GM23338 (cell line): ENCODE data around the gene DET1. TPM values are rescaled to one million over a fixed set of nuclear protein-coding genes. Genes with fewer than 3 reads are reported as not detected.

Experiments used
- ATAC-seq: fragments of 200-7000 bp; cut with Tn5 transposase; 3 replicates; pipeline ENCODE4 v1.9.1; 2020
- DNase-seq: peaks from one replicate; pipeline ENCODE4 v3.0.0-alpha.2; 2015; ENCODE audit warnings: low spot score
- H2AFZ ChIP-seq: fragments of 200-600 bp; sonication (generic); 2 replicates; pipeline ENCODE4 v1.8.0; 2016; ENCODE audit warnings: antibody characterized with exemption, mild to moderate bottlenecking, moderate library complexity
- H3F3A ChIP-seq: fragments of 200-600 bp; sonication (generic); replicated peaks from 2 replicates; pipeline ENCODE4 v1.8.0; 2017; ENCODE audit warnings: antibody characterized with exemption, mixed run types, low read depth
- H3K27ac ChIP-seq: fragments of 200-600 bp; sonication (generic); 2 replicates; pipeline ENCODE4 v1.6.1; 2016; ENCODE audit warnings: low read depth
- H3K27me3 ChIP-seq: fragments of 200-600 bp; sonication (generic); 2 replicates; pipeline ENCODE4 v1.8.0; 2016; ENCODE audit warnings: mild to moderate bottlenecking, mixed run types, moderate library complexity; ENCODE audit not compliant: insufficient read depth
- H3K36me3 ChIP-seq: fragments of 200-600 bp; sonication (generic); 2 replicates; pipeline ENCODE4 v1.8.0; 2016; ENCODE audit warnings: mild to moderate bottlenecking; ENCODE audit not compliant: insufficient read depth
- H3K4me1 ChIP-seq: fragments of 200-600 bp; sonication (generic); 2 replicates; pipeline ENCODE4 v1.8.0; 2016; ENCODE audit warnings: mild to moderate bottlenecking, moderate library complexity; ENCODE audit not compliant: insufficient read depth
- H3K4me2 ChIP-seq: fragments of 200-600 bp; sonication (generic); 2 replicates; pipeline ENCODE4 v1.7.1; 2017; ENCODE audit warnings: mixed run types
- H3K4me3 ChIP-seq: fragments of 200-600 bp; sonication (generic); 2 replicates; pipeline ENCODE4 v1.6.1; 2016; ENCODE audit warnings: mixed run types
- H3K79me2 ChIP-seq: fragments of 200-600 bp; sonication (generic); replicated peaks from 2 replicates; pipeline ENCODE4 v1.8.0; 2017; ENCODE audit warnings: mild to moderate bottlenecking; ENCODE audit not compliant: insufficient read depth
- H3K9me2 ChIP-seq: fragments of 200-600 bp; sonication (generic); 2 replicates; pipeline ENCODE4 v1.8.0; 2017; ENCODE audit not compliant: insufficient read depth
- H4K20me1 ChIP-seq: fragments of 200-600 bp; sonication (generic); replicated peaks from 2 replicates; pipeline ENCODE4 v1.8.0; 2017; ENCODE audit warnings: mild to moderate bottlenecking; ENCODE audit not compliant: insufficient read depth
- H3K27ac Mint-ChIP-seq: 2 replicates; pipeline ENCODE4 v1.8.0; 2020; ENCODE audit warnings: inconsistent platforms, mild to moderate bottlenecking, moderate library complexity, mixed read lengths
- H3K27me3 Mint-ChIP-seq: 3 replicates; pipeline ENCODE4 v1.8.0; 2022; ENCODE audit warnings: low read depth, mild to moderate bottlenecking, moderate library complexity, mixed read lengths, inconsistent platforms; ENCODE audit not compliant: insufficient read depth, poor library complexity
- H3K36me3 Mint-ChIP-seq: 3 replicates; pipeline ENCODE4 v1.8.0; 2021; ENCODE audit warnings: low read depth, mild to moderate bottlenecking, inconsistent platforms, moderate library complexity, mixed read lengths
- H3K4me1 Mint-ChIP-seq: 3 replicates; pipeline ENCODE4 v1.8.0; 2020; ENCODE audit warnings: mild to moderate bottlenecking, inconsistent platforms, mixed read lengths
- H3K4me3 Mint-ChIP-seq: 3 replicates; pipeline ENCODE4 v1.8.0; 2021; ENCODE audit warnings: moderate library complexity, mild to moderate bottlenecking, inconsistent platforms, mixed read lengths
- H3K9me3 Mint-ChIP-seq: 3 replicates; pipeline ENCODE4 v1.8.0; 2020; ENCODE audit warnings: moderate library complexity, mild to moderate bottlenecking, inconsistent platforms, mixed read lengths
- REST ChIP-seq: IDR thresholded peaks from one replicate; pipeline ENCODE4 v1.6.1; 2018; ENCODE audit warnings: antibody characterized with exemption; ENCODE audit not compliant: unreplicated experiment
- ZNF114 ChIP-seq: fragments of 250-450 bp; sonication (Bioruptor Pico); IDR thresholded peaks from 2 replicates; pipeline ENCODE4 v1.5.0; 2020; ENCODE audit warnings: mild to moderate bottlenecking, moderate library complexity
- ZNF462 ChIP-seq: fragments of 250-450 bp; sonication (Bioruptor Pico); IDR thresholded peaks from 2 replicates; pipeline ENCODE4 v1.5.0; 2020; ENCODE audit warnings: mild to moderate bottlenecking, moderate library complexity
- polyA plus RNA-seq: library from polyadenylated mRNA; unstranded; fragments of >200 nt; fragmentation: Nextera tagmentation; extraction: Ambion mirVana; gene quantifications from 2 replicates; pipeline ENCODE4 v1.2.1, GENCODE V29; 2016
- total RNA-seq: library from RNA; depleted of rRNA; stranded (reverse); fragments of >200 nt; shearing (Covaris generic); gene quantifications from 2 replicates; pipeline ENCODE4 v1.2.3, GENCODE V29; 2014

The DET1 gene
- total and polyA plus RNA-seq, 2 experiments from 2014 or later: 4.2 to 8.6 TPM

- no peak for TF ChIP-seq ZNF462 (CRISPR knock-in tag)
- no peak for TF ChIP-seq REST
- TF ChIP-seq ZNF114: no peak
Observed at GRCh38 chr15:88533376-88533775, 13.1 kb downstream of the DET1 start (continued).

GRCh38 chr15:88529021-88529630 is 17.4 kb downstream of the DET1 start:
- Mint-ChIP-seq H3K27ac (no peak overlapping the region), H3K27me3 (peaks cover 2% of the 10 kb centered on the region), H3K4me3 (no peak overlapping the region), H3K9me3 (peaks cover under 1% of the 10 kb centered on the region; the same call in 1 of the 3 replicates), H3K4me1 (no peaks in the 10 kb centered on the region), H3K36me3 (peaks cover 31% of the 10 kb centered on the region; the same call in 2 of the 3 replicates)
- H4K20me1 ChIP-seq: no peaks in the 10 kb centered on the region
- no peaks in the 10 kb centered on the region for H3K79me2 ChIP-seq
- no peaks in the 10 kb centered on the region; the same call in 1 of the 2 replicates for H3K9me2 ChIP-seq
- H3F3A ChIP-seq: no peaks in the 10 kb centered on the region
- H2AFZ ChIP-seq: no peak overlapping the region
- H3K27ac ChIP-seq: no peak overlapping the region
- no peaks in the 10 kb centered on the region for H3K4me1 ChIP-seq
- DNase-seq: no peak
- no peak for ATAC-seq
- no peak overlapping the region for H3K4me3 ChIP-seq
- H3K27me3 ChIP-seq: no peaks in the 10 kb centered on the region
- no peaks in the 10 kb centered on the region for H3K36me3 ChIP-seq
- H3K4me2 ChIP-seq: no peak overlapping the region
- TF ChIP-seq ZNF114 (no peak), ZNF462 (CRISPR knock-in tag) (no peak)
